ENCODE data around the gene ZNF662. TPM values are rescaled to one million over a fixed set of nuclear protein-coding genes. Genes with fewer than 3 reads are reported as not detected.

The ZNF662 gene
- total RNA-seq, 1 donor from 2014 or later = not detected

- no peak overlapping the region for H2AFZ ChIP-seq (replicated peaks)
- no peaks in the 10 kb centered on the region for H3K36me3 ChIP-seq
- H3K9ac ChIP-seq = no peak overlapping the region
- H3K27ac ChIP-seq = no peak overlapping the region
- no peaks in the 10 kb centered on the region for H3K79me2 ChIP-seq (ENCODE audit: low read depth)
- TF ChIP-seq EZH2 (IDR thresholded peaks at IDR 0.05) (no peak), EZH2phosphoT487 (IDR thresholded peaks at IDR 0.05) (no peak), CTCF (IDR thresholded peaks at IDR 0.05) (no peak)
- no peak overlapping the region for H3K4me2 ChIP-seq
- H3K36me3 Mint-ChIP-seq = no peaks in the 10 kb centered on the region
- H3K27ac Mint-ChIP-seq = no peak overlapping the region
- peaks cover 15% of the 10 kb centered on the region for H3K4me1 ChIP-seq
- no peak overlapping the region for H3K4me3 ChIP-seq
- peaks cover 2% of the 10 kb centered on the region for H3K4me1 Mint-ChIP-seq
- H3K9me3 ChIP-seq (ENCODE audit: low read depth) = no peaks in the 10 kb centered on the region
- peaks cover under 1% of the 10 kb centered on the region for H3K27me3 Mint-ChIP-seq (ENCODE audit: insufficient read depth, low read depth)
- no peaks in the 10 kb centered on the region for H4K20me1 ChIP-seq (ENCODE audit: low read depth)
- H3K27me3 ChIP-seq = peaks cover 4% of the 10 kb centered on the region
- H3F3A ChIP-seq (ENCODE audit: low read depth) = peaks cover 16% of the 10 kb centered on the region
- DNase-seq (ENCODE audit: low spot score) = no peak
- H3K4me3 Mint-ChIP-seq = no peak overlapping the region
- H3K9me3 Mint-ChIP-seq = no peaks in the 10 kb centered on the region
Observed at GRCh38 chr3:42886294-42886822, 19.6 kb upstream of the ZNF662 start.

- no peak for TF ChIP-seq EZH2 (IDR thresholded peaks at IDR 0.05)
- no peak for TF ChIP-seq CTCF (IDR thresholded peaks at IDR 0.05)
- TF ChIP-seq EZH2phosphoT487 (IDR thresholded peaks at IDR 0.05) = no peak
- H3K4me1 ChIP-seq = peaks cover 22% of the 10 kb centered on the region
- H3K27me3 ChIP-seq = no peaks in the 10 kb centered on the region
- no peak for DNase-seq (ENCODE audit: low spot score)
- H3K9ac ChIP-seq = no peak overlapping the region
- no peak overlapping the region for H3K4me3 ChIP-seq
- Mint-ChIP-seq H3K27ac (no peak overlapping the region), H3K36me3 (no peaks in the 10 kb centered on the region), H3K4me3 (no peak overlapping the region), H3K9me3 (no peaks in the 10 kb centered on the region), H3K4me1 (no peaks in the 10 kb centered on the region), H3K27me3 (ENCODE audit: insufficient read depth, low read depth) (no peaks in the 10 kb centered on the region)
- H3K79me2 ChIP-seq (ENCODE audit: low read depth) = no peaks in the 10 kb centered on the region
- no peaks in the 10 kb centered on the region for H3K9me3 ChIP-seq (ENCODE audit: low read depth)
- no peak overlapping the region for H2AFZ ChIP-seq (replicated peaks)
- no peak overlapping the region for H3K27ac ChIP-seq
- no peaks in the 10 kb centered on the region for H3K36me3 ChIP-seq
- no peak overlapping the region for H3K4me2 ChIP-seq
- peaks cover 22% of the 10 kb centered on the region for H3F3A ChIP-seq (ENCODE audit: low read depth)
- H4K20me1 ChIP-seq (ENCODE audit: low read depth) = no peaks in the 10 kb centered on the region
Observed at GRCh38 chr3:42887084-42887483, 18.9 kb upstream of the ZNF662 start.

GRCh38 chr3:42891042-42891441 lies 14.9 kb upstream of the ZNF662 start:
- peak overlapping the region; percentile 44 for H3K4me2 ChIP-seq

More at GRCh38 chr3:42891042-42891441, 14.9 kb upstream of the ZNF662 start:
- no peaks in the 10 kb centered on the region for H3K27me3 ChIP-seq
- H4K20me1 ChIP-seq (ENCODE audit: low read depth) = no peaks in the 10 kb centered on the region
- H3K4me3 ChIP-seq = peak overlapping the region; percentile 6
- Mint-ChIP-seq H3K9me3 (no peaks in the 10 kb centered on the region), H3K27ac (no peak overlapping the region), H3K4me3 (no peak overlapping the region), H3K36me3 (no peaks in the 10 kb centered on the region), H3K27me3 (ENCODE audit: insufficient read depth, low read depth) (no peaks in the 10 kb centered on the region), H3K4me1 (no peaks in the 10 kb centered on the region)
- peak; percentile 72 for DNase-seq (ENCODE audit: low spot score)
- H3F3A ChIP-seq (ENCODE audit: low read depth) = peaks cover 22% of the 10 kb centered on the region
- no peaks in the 10 kb centered on the region for H3K9me3 ChIP-seq (ENCODE audit: low read depth)
- no peaks in the 10 kb centered on the region for H3K79me2 ChIP-seq (ENCODE audit: low read depth)
- H2AFZ ChIP-seq (replicated peaks) = peak overlapping the region; percentile 9
- no peaks in the 10 kb centered on the region for H3K36me3 ChIP-seq
- H3K9ac ChIP-seq = no peak overlapping the region
- H3K4me1 ChIP-seq = peaks cover 31% of the 10 kb centered on the region
- TF ChIP-seq EZH2phosphoT487 (IDR thresholded peaks at IDR 0.05) (no peak), CTCF (IDR thresholded peaks at IDR 0.05) (no peak), EZH2 (IDR thresholded peaks at IDR 0.05) (no peak)
- H3K27ac ChIP-seq = peak overlapping the region; percentile 89
